ENCODE data around the gene NCBP1. TPM values are rescaled to one million over a fixed set of nuclear protein-coding genes. Genes with fewer than 3 reads are reported as not detected.

Gene NCBP1
- total and polyA plus RNA-seq, 7 donors, result 7.8 to 20.2 (median 15.9) TPM

DNA sequence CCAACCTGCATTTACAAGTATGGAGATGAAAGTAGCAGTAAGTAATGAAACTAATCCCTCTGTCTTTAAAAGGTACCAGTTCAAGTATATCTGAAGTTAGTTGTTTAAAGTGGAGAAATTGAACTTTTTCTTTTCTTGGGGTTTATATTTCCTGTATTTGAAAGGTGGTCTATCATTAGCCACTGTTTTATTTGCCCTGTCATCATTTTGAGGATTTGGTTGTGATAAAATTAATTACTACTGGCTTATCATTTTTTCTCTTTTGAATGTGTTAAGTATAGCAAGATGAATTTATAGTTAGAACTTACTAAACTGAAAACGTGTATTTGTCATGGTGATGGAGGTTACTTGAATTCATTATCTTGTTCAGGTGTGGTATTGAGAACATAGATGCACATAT is 25.1 kb downstream of the NCBP1 start:
- intact Hi-C loops (cut with DNase I), result no loop called here
- no peak for TF ChIP-seq CTCF (IDR thresholded peaks at IDR 0.05)
- no peak for TF ChIP-seq POLR2AphosphoS5 (IDR thresholded peaks at IDR 0.05)
- no peak for TF ChIP-seq EP300 (IDR thresholded peaks at IDR 0.05)
- Histone ChIP-seq H3K4me3 (no peak overlapping the region), H3K4me1 (no peaks in the 10 kb centered on the region), H3K27me3 (no peaks in the 10 kb centered on the region), H3K27ac (no peak overlapping the region), H3K36me3 (peaks cover 15 to 96% (median 45%) of the 10 kb centered on the region in 4 donors), H3K9me3 (no peaks in the 10 kb centered on the region)
- WGBS, 2 donors, result 68 to 89% methylated on average over 1 of the region's 1 CpG
- DNase-seq, result no peak

DNA sequence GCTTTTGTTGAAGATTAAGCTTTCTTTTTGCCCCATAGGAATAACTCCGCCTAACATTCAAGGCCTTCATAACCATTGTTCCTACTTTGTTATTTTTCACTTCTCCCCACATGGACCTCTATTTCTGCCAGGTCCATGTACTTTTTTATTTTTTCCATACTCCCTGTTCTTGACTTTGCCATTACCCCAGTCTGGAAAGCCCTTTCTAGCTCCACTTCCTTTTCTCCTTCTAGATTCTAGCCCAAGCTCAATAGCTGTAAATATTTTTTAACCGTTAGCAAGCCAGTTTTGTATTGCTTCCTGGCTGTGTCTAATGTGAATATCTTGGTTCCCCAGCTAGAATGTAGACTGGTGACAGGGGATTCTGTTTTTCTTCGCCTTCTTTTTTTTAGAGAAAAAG is 26.1 kb downstream of the NCBP1 start:
- Histone ChIP-seq H3K36me3 (peaks cover 15 to 96% (median 48%) of the 10 kb centered on the region in 4 donors), H3K27me3 (no peaks in the 10 kb centered on the region), H3K27ac (no peak overlapping the region), H3K4me3 (no peak overlapping the region), H3K9me3 (no peaks in the 10 kb centered on the region), H3K4me1 (no peaks in the 10 kb centered on the region)
- WGBS, 2 donors, result 92 to 93% methylated on average over 3 of the region's 3 CpGs
- TF ChIP-seq EP300 (IDR thresholded peaks at IDR 0.05) (no peak), POLR2A (IDR thresholded peaks at IDR 0.05) (no peak), CTCF (IDR thresholded peaks at IDR 0.05) (no peak), POLR2AphosphoS5 (IDR thresholded peaks at IDR 0.05) (no peak)
- intact Hi-C loops (cut with DNase I), result no loop called here
- DNase-seq, result no peak

GRCh38 chr9:97660340-97660739 is 26.7 kb downstream of the NCBP1 start:
- intact Hi-C loops (cut with DNase I), result no loop called here
- Histone ChIP-seq H3K27ac (no peak overlapping the region), H3K4me1 (no peaks in the 10 kb centered on the region), H3K36me3 (peaks cover 15 to 96% (median 51%) of the 10 kb centered on the region in 4 donors), H3K4me3 (no peak overlapping the region), H3K9me3 (no peaks in the 10 kb centered on the region), H3K27me3 (no peaks in the 10 kb centered on the region)
- WGBS, 2 donors, result 74 to 82% methylated on average over 5 of the region's 5 CpGs
- DNase-seq, result no peak
- TF ChIP-seq CTCF (IDR thresholded peaks at IDR 0.05) (no peak), EP300 (IDR thresholded peaks at IDR 0.05) (no peak), POLR2AphosphoS5 (IDR thresholded peaks at IDR 0.05) (no peak), POLR2A (IDR thresholded peaks at IDR 0.05) (no peak)

GRCh38 chr9:97660847-97661246 is 27.2 kb downstream of the NCBP1 start:
- H3K27ac ChIP-seq, result no peak overlapping the region
- H3K4me1 ChIP-seq, result no peaks in the 10 kb centered on the region
- WGBS, 2 donors, result 95 to 98% methylated on average over 2 of the region's 2 CpGs
- DNase-seq, result no peak
- TF ChIP-seq POLR2A (IDR thresholded peaks at IDR 0.05) (no peak), CTCF (IDR thresholded peaks at IDR 0.05) (no peak), EP300 (IDR thresholded peaks at IDR 0.05) (no peak), POLR2AphosphoS5 (IDR thresholded peaks at IDR 0.05) (no peak)
- peaks cover 15 to 96% (median 56%) of the 10 kb centered on the region in 4 donors for H3K36me3 ChIP-seq
- no peaks in the 10 kb centered on the region for H3K9me3 ChIP-seq
- H3K27me3 ChIP-seq, result no peaks in the 10 kb centered on the region
- H3K4me3 ChIP-seq, result no peak overlapping the region
- intact Hi-C loops (cut with DNase I), result no loop called here

DNA sequence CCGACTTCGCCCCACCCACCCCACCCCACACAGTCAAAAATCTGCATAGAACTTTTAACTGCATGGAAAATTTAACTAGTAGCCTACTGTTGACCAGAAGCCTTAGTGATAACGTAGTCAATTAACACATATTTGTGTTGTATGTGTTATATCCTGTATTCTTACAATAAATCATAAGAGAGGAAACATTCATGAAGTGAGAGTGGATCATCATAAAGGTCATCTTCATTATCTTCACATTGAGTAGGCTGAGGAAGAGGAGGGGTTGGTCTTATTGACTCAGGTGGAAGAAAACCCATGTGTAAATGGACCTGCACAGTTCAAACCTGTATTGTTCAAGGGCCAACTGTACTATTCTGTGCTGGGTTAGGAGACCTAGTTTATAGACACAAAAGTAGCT is 32.1 kb downstream of the NCBP1 start:
- intact Hi-C loops (cut with DNase I), result no loop called here
- H3K4me1 ChIP-seq, result no peaks in the 10 kb centered on the region
- no peak for TF ChIP-seq CTCF (IDR thresholded peaks at IDR 0.05)
- TF ChIP-seq POLR2AphosphoS5 (IDR thresholded peaks at IDR 0.05), result no peak
- TF ChIP-seq POLR2A (IDR thresholded peaks at IDR 0.05), result no peak
- TF ChIP-seq EP300 (IDR thresholded peaks at IDR 0.05), result no peak
- peaks cover 29 to 100% (median 71%) of the 10 kb centered on the region in 4 donors for H3K36me3 ChIP-seq
- 89 to 92% methylated on average over 3 of the region's 3 CpGs for WGBS, 2 donors
- H3K27me3 ChIP-seq, result no peaks in the 10 kb centered on the region
- DNase-seq, result no peak
- H3K9me3 ChIP-seq, result no peaks in the 10 kb centered on the region
- H3K27ac ChIP-seq, result no peak overlapping the region
- no peak overlapping the region for H3K4me3 ChIP-seq

Measured in sigmoid colon (tissue), 7 donors.